ENCODE measurements around the gene IL23A. TPM values are rescaled to one million over a fixed set of nuclear protein-coding genes. Genes with fewer than 3 reads are reported as not detected.

The IL23A gene
- total RNA-seq, 1 experiment from 2014 or later, result 17.5 TPM

GRCh38 chr12:56299308-56299852 lies 39.3 kb upstream of the IL23A start:
- TSS peak; percentile 54 for BruUV-seq (replicated peaks)
- H3K4me3 ChIP-seq (ENCODE audit: low read length), result peak overlapping the region; percentile 96
- CTCF ChIA-PET, result no interaction called here
- DNase-seq, result peak; percentile 30
- peaks cover 18% of the 10 kb centered on the region for H3K36me3 ChIP-seq (ENCODE audit: low read depth, low read length)
- H3K9me3 ChIP-seq (ENCODE audit: low read length), result no peaks in the 10 kb centered on the region
- TF ChIP-seq EZH2phosphoT487 (IDR thresholded peaks at IDR 0.05; ENCODE audit: borderline replicate concordance, low read length) (no peak), CTCF (conservative IDR thresholded peaks at IDR 0.05; ENCODE audit: low read depth, low read length) (no peak), EZH2 (IDR thresholded peaks at IDR 0.05; ENCODE audit: low read length, unreplicated experiment) (no peak)
- peak overlapping the region; percentile 89 for H3K9ac ChIP-seq (ENCODE audit: low read length)
- intact Hi-C loops (cut with micrococcal nuclease), result no loop called here
- peaks cover 57% of the 10 kb centered on the region for H3K79me2 ChIP-seq (ENCODE audit: low read length)
- H3K27me3 ChIP-seq (ENCODE audit: low read length), result no peaks in the 10 kb centered on the region
- H3K27ac ChIP-seq (ENCODE audit: low read length), result peak overlapping the region; percentile 69
- peak overlapping the region; percentile 34; the same call in 1 of the 2 replicates for H2AFZ ChIP-seq (ENCODE audit: low read length)
- no peaks in the 10 kb centered on the region for H3F3A ChIP-seq (ENCODE audit: low read length, unreplicated experiment)
- H3K4me2 ChIP-seq (ENCODE audit: low read length), result peak overlapping the region; percentile 87
- POLR2A ChIA-PET (ENCODE audit: unreplicated experiment), result interaction anchor here (0.6 to 0.7 kb wide), 3 partner anchors 17 to 359 kb away, joined by 3 read pairs; no protein-coding TSS in a partner anchor
- peaks cover 23% of the 10 kb centered on the region; the same call in 1 of the 2 replicates for H4K20me1 ChIP-seq (ENCODE audit: low read length)
- peaks cover 39% of the 10 kb centered on the region for H3K4me1 ChIP-seq (ENCODE audit: insufficient read depth, low read length)
- peak; percentile 16 for ATAC-seq
- H3K9me2 ChIP-seq (replicated peaks; ENCODE audit: low read length), result no peaks in the 10 kb centered on the region

- Histone ChIP-seq H2AFZ (ENCODE audit: low read length) (peak within 1 kb of the TSS; percentile 87), H3K9me2 (replicated peaks; ENCODE audit: low read length) (no peaks in the 10 kb centered on the region), H3K27ac (ENCODE audit: low read length) (peak within 1 kb of the TSS; percentile 69), H3K9me3 (ENCODE audit: low read length) (no peaks in the 10 kb centered on the region), H3K79me2 (ENCODE audit: low read length) (peaks cover 50% of the 10 kb centered on the region), H3K4me3 (ENCODE audit: low read length) (peak within 1 kb of the TSS; percentile 96), H3F3A (ENCODE audit: low read length, unreplicated experiment) (no peaks in the 10 kb centered on the region), H3K4me2 (ENCODE audit: low read length) (peak within 1 kb of the TSS; percentile 87), H3K27me3 (ENCODE audit: low read length) (no peaks in the 10 kb centered on the region), H3K4me1 (ENCODE audit: insufficient read depth, low read length) (peaks cover 39% of the 10 kb centered on the region), H3K9ac (ENCODE audit: low read length) (peak within 1 kb of the TSS; percentile 89), H3K36me3 (ENCODE audit: low read depth, low read length) (peaks cover 18% of the 10 kb centered on the region), H4K20me1 (ENCODE audit: low read length) (peaks cover 23% of the 10 kb centered on the region; the same call in 1 of the 2 replicates)
- ATAC-seq, result peak; percentile 95
- no TSS peak for BruUV-seq (replicated peaks)
- no peak for TF ChIP-seq CTCF (conservative IDR thresholded peaks at IDR 0.05; ENCODE audit: low read depth, low read length)
- no peak for TF ChIP-seq EZH2phosphoT487 (IDR thresholded peaks at IDR 0.05; ENCODE audit: borderline replicate concordance, low read length)
- no peak for TF ChIP-seq EZH2 (IDR thresholded peaks at IDR 0.05; ENCODE audit: low read length, unreplicated experiment)
- DNase-seq, result peak; percentile 99
- intact Hi-C loops (cut with micrococcal nuclease), result no loop called here
- POLR2A ChIA-PET (ENCODE audit: unreplicated experiment), result interaction anchor here (0.6 to 0.7 kb wide), 3 partner anchors 16 to 360 kb away, joined by 3 read pairs; no protein-coding TSS in a partner anchor
- CTCF ChIA-PET, result no interaction called here
Observed at GRCh38 chr12:56299853-56300643, 38.6 kb upstream of the IL23A start, which contains the start of gene CS. TSS of gene CS (minus strand) at chr12:56300330. CDS start at chr12:56300201, 129 bp downstream.

Data from PC-3 (cell line).